Measurements from ENCODE around the gene CHL1. TPM values are rescaled to one million over a fixed set of nuclear protein-coding genes. Genes with fewer than 3 reads are reported as not detected.

Gene CHL1
- total RNA-seq, 1 donor from 2014 or later: not detected

GRCh38 chr3:317012-317411 lies 120.4 kb downstream of the CHL1 start:
- no peaks in the 10 kb centered on the region for H3K4me1 Mint-ChIP-seq
- H3K27me3 Mint-ChIP-seq: no peaks in the 10 kb centered on the region
- no peaks in the 10 kb centered on the region for H3K36me3 Mint-ChIP-seq (ENCODE audit: low read depth)
- H3K4me3 Mint-ChIP-seq: no peak overlapping the region
- no peaks in the 10 kb centered on the region for H3K9me3 Mint-ChIP-seq
- intact Hi-C loops (cut with micrococcal nuclease): no loop called here
- DNase-seq: no peak
- no peak overlapping the region for H3K27ac Mint-ChIP-seq

GRCh38 chr3:318903-319302 lies 122.3 kb downstream of the CHL1 start:
- no peaks in the 10 kb centered on the region for H3K9me3 Mint-ChIP-seq
- H3K36me3 Mint-ChIP-seq (ENCODE audit: low read depth): no peaks in the 10 kb centered on the region
- no peaks in the 10 kb centered on the region for H3K27me3 Mint-ChIP-seq
- intact Hi-C loops (cut with micrococcal nuclease): no loop called here
- H3K4me3 Mint-ChIP-seq: no peak overlapping the region
- H3K4me1 Mint-ChIP-seq: no peaks in the 10 kb centered on the region
- no peak overlapping the region for H3K27ac Mint-ChIP-seq
- no peak for DNase-seq

GRCh38 chr3:324423-324822 lies 127.9 kb downstream of the CHL1 start:
- H3K4me3 Mint-ChIP-seq: no peak overlapping the region
- no peaks in the 10 kb centered on the region for H3K9me3 Mint-ChIP-seq
- H3K4me1 Mint-ChIP-seq: no peaks in the 10 kb centered on the region
- no peak overlapping the region for H3K27ac Mint-ChIP-seq
- no peaks in the 10 kb centered on the region for H3K36me3 Mint-ChIP-seq (ENCODE audit: low read depth)
- no peak for DNase-seq
- H3K27me3 Mint-ChIP-seq: no peaks in the 10 kb centered on the region
- intact Hi-C loops (cut with micrococcal nuclease): no loop called here

GRCh38 chr3:325495-325894 lies 128.9 kb downstream of the CHL1 start:
- Mint-ChIP-seq H3K27me3 (no peaks in the 10 kb centered on the region), H3K36me3 (ENCODE audit: low read depth) (no peaks in the 10 kb centered on the region), H3K4me3 (no peak overlapping the region), H3K9me3 (no peaks in the 10 kb centered on the region), H3K27ac (no peak overlapping the region), H3K4me1 (no peaks in the 10 kb centered on the region)
- intact Hi-C loops (cut with micrococcal nuclease): no loop called here
- DNase-seq: no peak

GRCh38 chr3:330494-331115 lies 134.0 kb downstream of the CHL1 start:
- no peak for DNase-seq
- Mint-ChIP-seq H3K27me3 (no peaks in the 10 kb centered on the region), H3K4me3 (no peak overlapping the region), H3K27ac (no peak overlapping the region), H3K4me1 (no peaks in the 10 kb centered on the region), H3K9me3 (no peaks in the 10 kb centered on the region), H3K36me3 (ENCODE audit: low read depth) (no peaks in the 10 kb centered on the region)
- intact Hi-C loops (cut with micrococcal nuclease): no loop called here

GRCh38 chr3:331881-332280 lies 135.3 kb downstream of the CHL1 start:
- Mint-ChIP-seq H3K27ac (no peak overlapping the region), H3K4me1 (no peaks in the 10 kb centered on the region), H3K4me3 (no peak overlapping the region), H3K36me3 (ENCODE audit: low read depth) (no peaks in the 10 kb centered on the region), H3K9me3 (no peaks in the 10 kb centered on the region), H3K27me3 (no peaks in the 10 kb centered on the region)
- DNase-seq: no peak
- intact Hi-C loops (cut with micrococcal nuclease): no loop called here

- Mint-ChIP-seq H3K4me1 (no peaks in the 10 kb centered on the region), H3K27ac (no peak overlapping the region), H3K36me3 (ENCODE audit: low read depth) (no peaks in the 10 kb centered on the region), H3K9me3 (no peaks in the 10 kb centered on the region), H3K27me3 (no peaks in the 10 kb centered on the region), H3K4me3 (no peak overlapping the region)
- intact Hi-C loops (cut with micrococcal nuclease): no loop called here
- DNase-seq: no peak
Observed at GRCh38 chr3:332701-333100, 136.1 kb downstream of the CHL1 start.

- H3K4me1 Mint-ChIP-seq: no peaks in the 10 kb centered on the region
- no peaks in the 10 kb centered on the region for H3K36me3 Mint-ChIP-seq (ENCODE audit: low read depth)
Observed at GRCh38 chr3:335240-335639, 138.7 kb downstream of the CHL1 start.

GRCh38 chr3:339351-339750 lies 142.8 kb downstream of the CHL1 start:
- H3K4me1 Mint-ChIP-seq: no peaks in the 10 kb centered on the region
- H3K27ac Mint-ChIP-seq: no peak overlapping the region
- no peaks in the 10 kb centered on the region for H3K36me3 Mint-ChIP-seq (ENCODE audit: low read depth)
- no peak for DNase-seq
- intact Hi-C loops (cut with micrococcal nuclease): no loop called here
- no peaks in the 10 kb centered on the region for H3K27me3 Mint-ChIP-seq
- H3K4me3 Mint-ChIP-seq: no peak overlapping the region
- no peaks in the 10 kb centered on the region for H3K9me3 Mint-ChIP-seq

More at GRCh38 chr3:335240-335639, 138.7 kb downstream of the CHL1 start:
- H3K27ac Mint-ChIP-seq: no peak overlapping the region
- no peaks in the 10 kb centered on the region for H3K9me3 Mint-ChIP-seq
- intact Hi-C loops (cut with micrococcal nuclease): no loop called here
- no peak for DNase-seq
- H3K27me3 Mint-ChIP-seq: no peaks in the 10 kb centered on the region
- H3K4me3 Mint-ChIP-seq: no peak overlapping the region

- no peak for DNase-seq
- Mint-ChIP-seq H3K36me3 (ENCODE audit: low read depth) (no peaks in the 10 kb centered on the region), H3K27ac (no peak overlapping the region), H3K4me3 (no peak overlapping the region), H3K4me1 (no peaks in the 10 kb centered on the region), H3K9me3 (no peaks in the 10 kb centered on the region), H3K27me3 (no peaks in the 10 kb centered on the region)
- intact Hi-C loops (cut with micrococcal nuclease): no loop called here
Observed at GRCh38 chr3:341998-342397, 145.4 kb downstream of the CHL1 start.

GRCh38 chr3:346186-346585 lies 149.6 kb downstream of the CHL1 start:
- Mint-ChIP-seq H3K4me3 (no peak overlapping the region), H3K27me3 (no peaks in the 10 kb centered on the region), H3K36me3 (ENCODE audit: low read depth) (no peaks in the 10 kb centered on the region), H3K9me3 (no peaks in the 10 kb centered on the region), H3K4me1 (no peaks in the 10 kb centered on the region), H3K27ac (no peak overlapping the region)
- intact Hi-C loops (cut with micrococcal nuclease): no loop called here
- no peak for DNase-seq

GRCh38 chr3:347581-347980 lies 151.0 kb downstream of the CHL1 start:
- no peaks in the 10 kb centered on the region for H3K27me3 Mint-ChIP-seq
- H3K9me3 Mint-ChIP-seq: no peaks in the 10 kb centered on the region
- H3K36me3 Mint-ChIP-seq (ENCODE audit: low read depth): no peaks in the 10 kb centered on the region
- H3K4me3 Mint-ChIP-seq: no peak overlapping the region
- no peaks in the 10 kb centered on the region for H3K4me1 Mint-ChIP-seq
- H3K27ac Mint-ChIP-seq: no peak overlapping the region
- no peak for DNase-seq
- intact Hi-C loops (cut with micrococcal nuclease): no loop called here

GRCh38 chr3:350871-351371 lies 154.4 kb downstream of the CHL1 start:
- no peaks in the 10 kb centered on the region for H3K4me1 Mint-ChIP-seq
- no peak overlapping the region for H3K4me3 Mint-ChIP-seq
- H3K27ac Mint-ChIP-seq: no peak overlapping the region
- intact Hi-C loops (cut with micrococcal nuclease): no loop called here
- no peak for DNase-seq
- H3K36me3 Mint-ChIP-seq (ENCODE audit: low read depth): no peaks in the 10 kb centered on the region
- H3K27me3 Mint-ChIP-seq: no peaks in the 10 kb centered on the region
- H3K9me3 Mint-ChIP-seq: no peaks in the 10 kb centered on the region

GRCh38 chr3:352599-352998 lies 156.0 kb downstream of the CHL1 start:
- H3K4me3 Mint-ChIP-seq: no peak overlapping the region
- no peaks in the 10 kb centered on the region for H3K4me1 Mint-ChIP-seq
- no peaks in the 10 kb centered on the region for H3K36me3 Mint-ChIP-seq (ENCODE audit: low read depth)
- DNase-seq: no peak
- no peak overlapping the region for H3K27ac Mint-ChIP-seq
- no peaks in the 10 kb centered on the region for H3K27me3 Mint-ChIP-seq
- H3K9me3 Mint-ChIP-seq: no peaks in the 10 kb centered on the region
- intact Hi-C loops (cut with micrococcal nuclease): no loop called here

GRCh38 chr3:353191-353739 lies 156.7 kb downstream of the CHL1 start:
- intact Hi-C loops (cut with micrococcal nuclease): no loop called here
- H3K4me3 Mint-ChIP-seq: no peak overlapping the region
- no peaks in the 10 kb centered on the region for H3K4me1 Mint-ChIP-seq
- no peak overlapping the region for H3K27ac Mint-ChIP-seq
- H3K27me3 Mint-ChIP-seq: no peaks in the 10 kb centered on the region
- no peaks in the 10 kb centered on the region for H3K9me3 Mint-ChIP-seq
- H3K36me3 Mint-ChIP-seq (ENCODE audit: low read depth): no peaks in the 10 kb centered on the region
- DNase-seq: no peak
